ENCODE data around the gene CD53.

GRCh38 chr1:110888049-110888448, 15.1 kb downstream of the CD53 start:
- TF ChIP-seq CTCF (IDR thresholded peaks at IDR 0.05; ENCODE audit: insufficient read depth, low read length): no peak
- no peak for TF ChIP-seq POLR2AphosphoS5 (IDR thresholded peaks at IDR 0.05; ENCODE audit: low read depth)
- TF ChIP-seq GABPA (IDR thresholded peaks at IDR 0.05; ENCODE audit: low read depth): no peak
- TF ChIP-seq REST (IDR thresholded peaks at IDR 0.05; ENCODE audit: insufficient replicate concordance, low read depth): no peak
